Uterus (tissue), 4 donors: ENCODE data around the gene RHEB. TPM values are rescaled to one million over a fixed set of nuclear protein-coding genes. Genes with fewer than 3 reads are reported as not detected.
"Not testable (repeated sequence)": the region's sequence is repeated elsewhere in the genome, so short reads cannot be mapped to it uniquely, and the experiment has no call there.

Experiments used
- DNase-seq, 2 donors: peaks; one replicate each; pipeline ENCODE4 v3.0.0-alpha.2; 2019 to 2020
- H3K27ac ChIP-seq, 2 donors: fragments of 200-600 bp; sonication (generic); 1 replicate in 1 of 2; 2 replicates in 1 of 2; pipeline ENCODE4 v1.5.1; 2016 to 2018
- H3K27me3 ChIP-seq, 2 donors: fragments of 200-600 bp; sonication (generic); one replicate each; pipeline ENCODE4 v1.5.1; 2018 to 2019; ENCODE audit warnings: control low read depth in 1 of 2
- H3K36me3 ChIP-seq, 2 donors: fragments of 200-600 bp; sonication (generic); one replicate each; pipeline ENCODE4 v1.5.1; 2019; ENCODE audit warnings: control low read depth in 1 of 2
- H3K4me1 ChIP-seq, 2 donors: fragments of 200-600 bp; sonication (generic); one replicate each; pipeline ENCODE4 v1.5.1; 2018 to 2019; ENCODE audit warnings: control low read depth in 1 of 2
- H3K4me3 ChIP-seq, 2 donors: fragments of 200-600 bp; sonication (generic); 1 replicate in 1 of 2; 2 replicates in 1 of 2; pipeline ENCODE4 v1.5.1; 2018 to 2019; ENCODE audit warnings: mild to moderate bottlenecking in 1 of 2
- H3K9me3 ChIP-seq, 2 donors: fragments of 200-600 bp; sonication (generic); one replicate each; pipeline ENCODE4 v1.5.1; 2019; ENCODE audit warnings: control low read depth in 1 of 2
- CTCF ChIP-seq, 4 experiments: fragments of 200-600 bp in 2 of 4; fragments of 450-650 bp in 2 of 4; sonication (generic) in 2 of 4; IDR thresholded peaks; one replicate each; pipeline ENCODE4 v1.5.1; 2016 to 2019; ENCODE audit warnings: antibody characterized with exemption in 4 of 4, mild to moderate bottlenecking in 2 of 4, moderate library complexity in 1 of 4
- POLR2A ChIP-seq, 2 donors: fragments of 450-650 bp; IDR thresholded peaks; one replicate each; pipeline ENCODE4 v1.6.1; 2016; ENCODE audit warnings: antibody characterized with exemption in 2 of 2, mild to moderate bottlenecking in 1 of 2, moderate library complexity in 1 of 2
- intact Hi-C: fragments of 100-400 bp; cut with DNase I; formaldehyde crosslinking; loops from one replicate; pipeline ENCODE4 v1.15.1; 2023; ENCODE audit warnings: low total_unique reads
- total RNA-seq, 4 donors: library from RNA; depleted of rRNA in 3 of 4; stranded (reverse); fragments of >200 nt in 3 of 4; gene quantifications; one replicate each; pipeline versions ENCODE4 v1.1.0 to v1.2.4, GENCODE V29; 2014 to 2023
- donor health status: DM: yes; HTN: yes; CAD: no.

RHEB gene
- total RNA-seq, 4 donors from 2014 or later, result 69.2 to 135 (median 102) TPM

GRCh38 chr7:151537818-151538561, 18.3 kb upstream of the RHEB start:
- Histone ChIP-seq H3K27me3 (no peaks in the 10 kb centered on the region), H3K4me1 (peaks cover 0 to 9% of the 10 kb centered on the region in 2 donors), H3K36me3 (no peaks in the 10 kb centered on the region), H3K4me3 (no peak overlapping the region), H3K9me3 (no peaks in the 10 kb centered on the region), H3K27ac (peak overlapping the region; percentile 48 to 51)
- TF ChIP-seq POLR2A (IDR thresholded peaks at IDR 0.05), result no peak
- TF ChIP-seq CTCF (IDR thresholded peaks at IDR 0.05), result no peak
- intact Hi-C loops, result no loop called here
- DNase-seq, result peak; percentile 39 to 61

- H3K4me3 ChIP-seq, H3K4me1 ChIP-seq, H3K27me3 ChIP-seq, intact Hi-C loops, H3K27ac ChIP-seq, H3K9me3 ChIP-seq, DNase-seq, H3K36me3 ChIP-seq: not testable (repeated sequence)
Measured at GRCh38 chr7:151536178-151536577, 16.5 kb upstream of the RHEB start.

DNA sequence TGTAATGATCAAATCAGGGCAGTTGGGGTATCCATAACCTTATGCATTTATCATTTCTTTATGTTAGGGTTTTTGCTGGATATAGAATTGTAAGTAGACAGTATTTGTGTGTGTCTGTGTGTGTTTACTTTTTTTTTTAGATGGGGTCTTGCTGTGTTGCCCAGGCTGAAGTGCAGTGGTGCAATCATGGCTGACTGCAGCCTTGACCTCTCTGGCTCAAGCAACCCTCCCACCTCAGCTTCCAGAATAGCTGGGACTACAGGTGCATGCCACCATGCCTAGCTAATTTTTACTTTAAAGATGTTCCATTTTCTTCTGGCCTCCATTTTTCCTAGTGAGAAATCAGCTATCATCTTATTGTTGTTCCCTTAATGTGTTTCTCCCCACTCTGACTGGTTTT, 10.1 kb upstream of the RHEB start:
- Histone ChIP-seq H3K4me3 (no peak overlapping the region), H3K27ac (no peak overlapping the region), H3K36me3 (no peaks in the 10 kb centered on the region), H3K4me1 (no peaks in the 10 kb centered on the region), H3K9me3 (no peaks in the 10 kb centered on the region), H3K27me3 (no peaks in the 10 kb centered on the region)
- intact Hi-C loops, result no loop called here
- TF ChIP-seq POLR2A (IDR thresholded peaks at IDR 0.05), result no peak
- TF ChIP-seq CTCF (IDR thresholded peaks at IDR 0.05), result no peak
- no peak for DNase-seq

DNA sequence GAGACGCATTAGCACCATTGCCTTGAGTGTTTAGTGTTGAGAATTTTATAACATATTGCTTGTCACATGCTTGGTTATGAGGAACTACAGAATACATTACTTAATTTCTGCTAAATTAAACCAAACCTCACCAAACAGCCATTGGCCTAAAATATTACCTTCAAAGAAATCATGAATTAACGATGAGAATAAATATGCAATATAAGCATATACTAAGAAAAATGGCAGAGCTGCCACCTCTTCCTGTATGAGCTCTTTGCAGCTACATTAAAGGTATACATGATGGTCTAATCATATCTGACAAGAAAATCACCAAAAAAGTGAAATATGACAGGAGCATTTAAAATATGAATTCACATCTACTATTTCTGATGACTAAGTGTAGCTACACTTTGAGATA, 5.2 kb upstream of the RHEB start:
- Histone ChIP-seq H3K4me3 (no peak overlapping the region), H3K9me3 (no peaks in the 10 kb centered on the region), H3K4me1 (no peaks in the 10 kb centered on the region), H3K27ac (no peak overlapping the region), H3K36me3 (no peaks in the 10 kb centered on the region), H3K27me3 (no peaks in the 10 kb centered on the region)
- TF ChIP-seq CTCF (IDR thresholded peaks at IDR 0.05), result no peak
- no peak for TF ChIP-seq POLR2A (IDR thresholded peaks at IDR 0.05)
- DNase-seq, result no peak
- intact Hi-C loops, result no loop called here

DNA sequence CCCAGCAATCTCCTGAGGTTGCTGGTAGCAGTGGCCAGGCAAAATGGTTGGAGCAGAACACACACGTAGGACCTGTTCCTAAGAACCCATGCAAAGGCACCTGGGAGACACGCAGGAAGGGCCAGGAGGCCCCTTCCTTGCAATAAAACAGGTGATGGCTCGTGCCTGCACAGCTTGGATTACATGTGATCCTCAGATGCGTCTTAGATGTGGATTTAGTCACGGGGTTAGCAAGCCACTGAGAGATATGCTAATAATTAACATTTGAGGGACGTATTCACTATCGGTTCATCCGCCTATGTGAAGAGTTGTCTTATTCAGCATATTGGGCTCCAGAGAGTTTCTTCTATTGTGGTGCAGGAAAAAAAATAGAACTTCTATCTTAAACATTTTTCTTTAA, 4.6 kb upstream of the RHEB start:
- Histone ChIP-seq H3K27ac (no peak overlapping the region), H3K27me3 (no peaks in the 10 kb centered on the region), H3K9me3 (no peaks in the 10 kb centered on the region), H3K4me1 (no peaks in the 10 kb centered on the region), H3K36me3 (no peaks in the 10 kb centered on the region), H3K4me3 (no peak overlapping the region)
- no peak for DNase-seq
- no peak for TF ChIP-seq CTCF (IDR thresholded peaks at IDR 0.05)
- TF ChIP-seq POLR2A (IDR thresholded peaks at IDR 0.05), result no peak
- intact Hi-C loops, result no loop called here
